ENCODE data around the gene CACNA2D1. TPM values are rescaled to one million over a fixed set of nuclear protein-coding genes. Genes with fewer than 3 reads are reported as not detected.
"Not testable (repeated sequence)": the region's sequence is repeated elsewhere in the genome, so short reads cannot be mapped to it uniquely, and the experiment has no call there.

The CACNA2D1 gene
- polyA plus RNA-seq, 1 donor: 105 TPM

DNA sequence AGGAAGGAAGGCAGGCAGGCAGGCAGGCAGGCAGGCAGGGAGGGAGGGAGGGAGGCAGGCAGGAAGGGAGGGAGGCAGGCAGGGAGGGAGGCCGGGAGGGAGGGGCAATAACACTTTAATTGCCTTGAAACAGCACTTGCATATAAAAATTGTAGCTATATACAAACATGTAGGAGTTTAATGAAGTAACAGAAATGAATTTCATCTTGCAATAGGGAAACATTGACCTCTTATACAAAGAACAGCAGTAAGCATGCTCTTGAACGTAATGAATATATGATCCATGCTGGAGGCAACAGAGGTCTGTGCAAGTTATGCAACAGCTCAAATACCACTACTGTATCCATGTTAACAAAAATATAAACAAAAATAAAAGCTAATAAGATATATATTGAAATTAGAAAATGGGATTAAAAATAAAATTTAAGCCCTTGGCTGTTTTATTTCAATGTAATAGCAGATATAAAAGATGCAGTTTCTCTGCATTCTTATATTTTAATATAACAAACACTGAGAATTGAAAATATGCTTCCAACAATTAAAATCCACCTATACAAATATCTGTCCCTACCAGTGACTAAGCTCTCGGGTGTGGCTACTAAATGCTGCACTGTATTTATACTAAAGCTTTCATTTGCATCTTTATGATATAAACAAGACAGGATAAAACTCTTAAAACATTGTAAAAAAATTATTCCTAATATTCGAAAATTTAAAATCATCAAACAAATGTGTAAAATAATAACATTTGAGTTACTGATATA, 50.3 kb downstream of the CACNA2D1 start:
- no peak for DNase-seq

DNA sequence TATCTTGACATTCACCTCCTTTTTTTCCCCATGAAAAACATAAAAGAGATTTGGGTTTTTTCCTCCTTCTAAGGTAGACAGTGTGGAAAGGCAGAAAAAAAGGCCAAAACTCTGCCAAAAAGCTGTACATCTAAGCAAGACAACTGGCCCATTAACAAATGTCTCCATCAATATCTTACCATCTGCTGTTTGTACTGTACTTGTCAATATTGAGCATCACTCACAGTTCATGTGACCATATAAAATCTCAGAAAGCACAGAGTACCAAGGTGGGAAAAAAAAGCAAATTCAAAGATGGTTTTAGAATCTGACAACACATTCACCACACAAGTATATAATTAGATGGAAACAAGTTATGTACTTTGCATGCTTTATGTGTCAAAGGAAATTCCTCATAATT, 52.6 kb downstream of the CACNA2D1 start:
- DNase-seq: no peak

DNA sequence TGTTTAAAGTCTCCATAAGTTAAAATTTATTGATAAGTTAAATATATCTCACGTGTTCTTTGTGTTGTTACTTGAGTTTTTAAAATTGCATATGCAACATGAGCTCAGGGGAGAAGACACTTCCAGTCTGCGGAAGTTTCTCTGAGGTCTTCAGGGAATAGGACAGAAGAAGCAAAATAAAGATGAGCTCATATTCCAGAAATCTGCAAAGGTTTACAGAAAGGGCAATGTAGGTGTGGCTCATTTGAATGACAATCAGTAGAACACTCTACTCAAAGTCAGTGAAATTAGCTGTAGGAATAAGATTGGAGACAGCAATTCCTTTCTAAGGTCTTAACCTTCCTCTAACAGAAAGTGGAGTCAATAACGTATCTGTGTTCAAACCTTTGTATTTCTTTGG, 53.7 kb downstream of the CACNA2D1 start:
- no peak for DNase-seq

DNA sequence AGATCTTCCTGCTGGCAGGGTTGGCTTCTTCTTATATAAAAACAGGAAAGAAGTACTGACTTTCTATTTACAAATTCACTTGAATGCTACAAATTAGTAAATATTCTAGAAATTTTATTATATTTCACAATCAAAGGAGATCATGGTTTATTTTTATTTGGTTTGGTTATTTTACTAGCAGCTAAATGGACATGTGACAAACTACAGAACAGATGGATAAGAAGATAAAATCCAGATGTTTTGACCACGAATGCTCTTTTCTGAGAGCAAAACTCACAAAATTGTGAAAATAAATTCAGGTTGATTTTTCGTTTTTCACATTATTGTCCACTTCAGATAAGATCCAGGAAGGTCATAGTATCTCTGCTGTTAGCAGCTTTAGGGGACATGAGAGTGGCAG, 55.4 kb downstream of the CACNA2D1 start:
- DNase-seq: no peak

DNA sequence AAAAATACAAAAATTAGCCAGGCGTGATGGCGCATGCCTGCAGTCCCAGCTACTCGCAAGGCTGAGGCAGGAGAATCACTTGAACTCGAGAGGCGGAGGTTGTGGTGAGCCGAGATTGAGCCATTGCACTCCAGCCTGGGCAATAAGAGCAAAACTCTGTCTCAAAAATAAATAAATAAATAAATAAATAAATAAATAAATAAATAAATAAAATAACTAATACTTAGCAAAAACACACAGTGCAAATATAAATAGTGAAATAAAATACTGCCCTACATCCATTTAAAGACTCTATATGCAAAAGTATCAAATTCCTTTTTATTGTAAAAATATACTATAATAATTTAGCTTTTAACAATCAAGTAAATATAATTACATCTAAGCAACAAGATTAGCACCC, 57.0 kb downstream of the CACNA2D1 start:
- not testable (repeated sequence) for DNase-seq

DNA sequence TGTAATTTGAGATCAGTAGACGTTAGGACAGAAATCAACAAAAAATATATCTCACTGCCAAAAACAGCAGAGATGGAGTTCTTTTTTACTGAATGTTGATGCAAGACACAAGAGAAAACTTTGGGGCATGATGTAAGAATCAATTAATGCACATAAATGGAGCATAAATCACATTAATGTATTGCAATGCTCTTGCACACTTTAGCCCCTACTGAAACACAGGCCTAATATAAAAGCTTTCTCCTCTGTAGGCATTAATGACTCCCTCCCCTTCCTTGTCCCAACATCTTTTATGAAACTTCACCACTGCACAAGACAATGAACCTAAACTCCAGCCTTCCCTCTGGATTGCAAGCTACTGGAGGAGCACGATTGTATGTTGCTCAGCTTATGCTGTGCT, 58.8 kb downstream of the CACNA2D1 start:
- DNase-seq: no peak

DNA sequence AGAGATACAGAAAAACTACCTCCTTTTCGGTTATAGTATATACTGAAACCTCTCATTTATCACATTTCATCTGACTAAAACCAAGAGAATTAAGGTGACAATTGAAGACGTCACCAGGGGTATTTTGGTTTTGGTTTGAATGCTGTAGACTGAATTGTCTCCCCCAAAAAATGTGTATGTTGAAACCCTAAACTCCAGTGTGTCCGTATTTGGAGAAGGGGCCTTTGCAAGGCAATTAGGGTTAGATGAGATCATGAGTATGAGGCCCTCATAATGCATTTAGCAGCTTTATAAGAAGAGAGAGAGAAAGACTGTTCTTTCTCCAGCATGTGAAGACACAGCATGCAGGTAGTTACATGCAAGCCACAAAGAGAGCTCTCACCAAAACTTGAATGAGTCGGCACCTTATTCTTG, 59.5 kb downstream of the CACNA2D1 start:
- no peak for DNase-seq

DNA sequence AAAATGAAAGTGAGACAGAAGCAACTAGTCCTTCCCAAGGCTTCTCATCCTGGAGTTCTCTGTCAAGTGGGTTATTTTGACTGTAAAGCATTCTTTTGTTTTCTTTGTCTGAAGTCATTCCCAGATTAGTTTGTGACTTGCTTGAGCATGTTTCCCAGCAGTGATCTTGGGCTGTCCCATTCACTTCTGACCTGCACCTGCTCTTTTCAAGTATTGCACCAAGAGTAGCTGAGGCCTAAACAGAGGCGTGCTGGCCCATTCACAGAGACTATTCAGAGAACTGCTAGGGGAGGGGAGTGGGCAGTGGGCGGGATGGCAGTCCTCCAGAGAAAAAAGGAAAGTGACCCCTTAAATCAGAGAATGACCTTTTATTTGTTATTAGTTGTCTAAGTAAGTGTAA, 61.3 kb downstream of the CACNA2D1 start:
- no peak for DNase-seq

DNA sequence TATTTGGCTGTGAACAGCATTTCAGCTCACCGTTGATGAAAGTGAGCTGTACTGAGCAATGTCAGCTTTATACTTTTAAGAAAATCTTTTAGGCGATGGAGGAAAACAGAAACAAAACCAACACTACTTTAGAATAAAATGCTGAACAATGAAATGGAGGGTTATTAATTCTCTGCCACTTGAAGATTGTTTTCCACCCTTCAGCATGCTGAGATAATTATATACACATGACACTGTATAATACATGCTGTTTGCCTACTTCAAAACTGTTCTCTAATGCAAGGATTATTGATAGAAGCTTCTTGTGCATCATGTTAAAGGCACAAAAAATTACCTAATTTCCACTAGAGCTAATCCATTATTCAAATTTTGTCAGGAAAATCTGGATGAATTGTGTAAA, 66.8 kb downstream of the CACNA2D1 start:
- DNase-seq: no peak

DNA sequence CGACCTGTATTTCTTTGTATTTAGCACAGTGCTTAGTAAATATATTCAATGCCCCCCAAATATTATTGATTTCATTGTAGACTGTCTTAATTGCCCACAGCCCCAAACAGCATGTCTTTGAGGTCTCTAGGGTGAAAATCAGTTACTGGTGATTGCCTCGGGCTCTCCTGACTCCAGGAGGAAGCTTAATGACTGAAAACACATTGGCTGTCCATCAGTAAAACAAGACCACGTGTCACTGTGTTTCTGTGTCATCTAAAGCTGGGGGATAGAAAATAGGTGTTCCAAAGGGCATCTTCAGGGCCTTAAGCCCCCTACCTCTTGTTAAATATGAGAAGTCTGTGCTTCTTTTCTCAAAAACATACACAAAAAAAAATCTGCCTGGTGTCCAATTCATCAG, 67.9 kb downstream of the CACNA2D1 start:
- DNase-seq: no peak

DNA sequence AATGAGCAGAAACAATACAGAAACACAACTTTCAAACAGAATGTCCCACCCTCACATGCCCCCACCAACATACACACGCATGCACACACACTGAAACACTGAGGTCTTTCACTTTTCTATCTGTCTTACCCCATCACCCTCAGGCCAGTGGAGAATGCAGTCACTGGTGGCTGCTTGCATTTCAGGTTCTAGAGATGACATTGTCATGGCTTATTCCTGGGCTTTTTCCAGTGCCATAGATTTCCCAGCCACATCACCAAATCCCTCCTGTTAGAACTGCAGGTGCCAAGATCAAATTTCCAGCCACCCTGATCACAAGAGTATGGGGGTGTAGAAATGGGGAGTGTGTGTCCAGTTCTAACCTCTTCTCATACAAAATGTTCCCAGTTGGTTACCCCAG, 68.4 kb downstream of the CACNA2D1 start:
- DNase-seq: no peak

DNA sequence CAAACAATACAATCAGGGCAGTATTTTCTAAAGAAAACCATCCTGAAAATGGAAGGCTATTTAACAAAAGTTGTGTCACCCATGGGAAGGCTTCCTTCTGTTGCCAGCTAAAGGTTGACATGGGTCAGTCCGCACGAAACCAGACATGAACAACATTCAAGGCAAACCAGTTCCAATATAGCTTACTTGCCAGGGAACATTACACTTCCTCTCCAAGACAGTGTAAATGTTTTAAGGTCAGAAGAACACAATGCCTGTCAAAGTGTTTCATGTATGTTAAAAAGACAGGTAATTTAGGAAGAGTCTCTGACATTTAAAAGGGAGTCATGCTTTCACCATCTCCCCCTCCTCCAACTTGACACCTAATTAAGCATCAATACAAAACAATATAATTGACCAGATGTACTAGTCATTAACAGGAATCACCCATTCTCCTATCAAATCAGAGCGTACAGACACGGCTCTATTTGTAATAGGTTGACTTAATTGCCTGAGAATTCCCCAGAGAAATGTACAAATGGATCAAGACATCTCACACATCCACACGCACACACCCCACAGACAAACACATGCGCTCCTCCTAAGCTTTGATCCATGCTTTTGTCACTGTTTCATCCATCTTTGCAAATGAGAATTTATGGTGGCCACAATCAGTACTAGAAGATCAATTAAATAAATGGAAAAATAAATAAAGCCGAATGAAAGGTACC, 69.5 kb downstream of the CACNA2D1 start:
- no peak for DNase-seq

DNA sequence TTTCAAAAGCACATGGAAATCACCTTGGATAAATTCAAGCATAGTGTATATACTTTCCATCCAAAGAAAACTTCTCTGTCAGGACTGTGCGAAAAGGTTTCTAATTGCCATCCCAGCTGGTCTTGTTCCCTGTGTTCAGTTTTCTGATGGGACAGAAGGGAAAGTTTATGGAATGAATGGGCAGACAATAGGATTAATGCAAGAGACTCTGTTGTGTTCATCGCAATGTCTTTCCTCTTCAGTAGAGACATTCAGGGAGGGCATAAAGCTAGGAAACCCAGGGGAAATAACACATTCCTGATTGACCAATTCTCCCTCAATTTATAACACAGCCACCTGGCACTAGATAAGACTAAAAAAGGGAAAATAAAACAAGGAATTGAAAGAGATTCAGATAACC, 78.9 kb downstream of the CACNA2D1 start:
- DNase-seq: no peak

DNA sequence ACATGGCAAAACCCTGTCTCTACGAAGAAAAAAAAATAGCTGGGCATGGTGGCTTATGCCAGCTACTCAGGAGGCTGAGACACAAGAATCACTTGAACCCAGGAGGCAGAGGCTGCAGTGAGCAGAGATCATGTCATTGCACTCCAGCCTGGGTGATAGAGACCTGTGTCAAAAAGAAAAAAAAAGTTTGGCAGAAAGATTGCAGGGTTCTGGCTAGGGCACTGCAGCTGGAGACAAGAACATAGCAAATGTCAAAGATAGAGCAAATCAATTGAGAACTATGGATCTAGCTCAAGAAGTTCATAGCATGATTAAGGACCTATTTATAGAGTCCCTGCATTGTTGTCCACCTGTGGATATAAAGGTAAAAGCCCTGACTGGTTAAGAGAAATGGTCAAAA, 79.5 kb downstream of the CACNA2D1 start:
- DNase-seq: no peak

DNA sequence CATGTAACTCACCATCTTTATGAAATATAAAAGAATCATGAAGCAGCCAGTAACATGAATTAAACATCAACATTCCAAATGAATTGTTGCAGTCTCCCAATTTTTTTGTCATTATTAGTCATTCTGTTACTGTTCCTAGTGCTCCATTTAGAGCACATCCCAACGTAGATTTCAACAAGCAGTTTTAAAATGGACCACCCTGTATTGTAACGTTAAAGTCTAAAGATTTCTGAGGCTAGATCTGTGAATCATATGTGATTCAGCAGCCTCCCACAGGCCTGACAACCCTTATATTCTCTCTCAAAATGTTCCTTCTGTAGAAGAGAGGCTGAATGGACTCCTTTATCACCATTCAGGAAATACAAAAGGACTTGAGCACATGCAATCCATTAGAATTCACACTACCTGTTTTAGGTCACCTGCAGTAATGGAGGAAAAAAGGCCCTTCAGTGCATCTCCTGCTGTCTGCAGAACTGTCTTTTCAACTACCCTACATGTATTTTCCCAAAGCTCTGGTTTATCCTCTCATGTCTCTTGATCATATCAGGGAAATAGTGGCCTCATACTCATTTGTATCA, 81.4 kb downstream of the CACNA2D1 start:
- DNase-seq: no peak

DNA sequence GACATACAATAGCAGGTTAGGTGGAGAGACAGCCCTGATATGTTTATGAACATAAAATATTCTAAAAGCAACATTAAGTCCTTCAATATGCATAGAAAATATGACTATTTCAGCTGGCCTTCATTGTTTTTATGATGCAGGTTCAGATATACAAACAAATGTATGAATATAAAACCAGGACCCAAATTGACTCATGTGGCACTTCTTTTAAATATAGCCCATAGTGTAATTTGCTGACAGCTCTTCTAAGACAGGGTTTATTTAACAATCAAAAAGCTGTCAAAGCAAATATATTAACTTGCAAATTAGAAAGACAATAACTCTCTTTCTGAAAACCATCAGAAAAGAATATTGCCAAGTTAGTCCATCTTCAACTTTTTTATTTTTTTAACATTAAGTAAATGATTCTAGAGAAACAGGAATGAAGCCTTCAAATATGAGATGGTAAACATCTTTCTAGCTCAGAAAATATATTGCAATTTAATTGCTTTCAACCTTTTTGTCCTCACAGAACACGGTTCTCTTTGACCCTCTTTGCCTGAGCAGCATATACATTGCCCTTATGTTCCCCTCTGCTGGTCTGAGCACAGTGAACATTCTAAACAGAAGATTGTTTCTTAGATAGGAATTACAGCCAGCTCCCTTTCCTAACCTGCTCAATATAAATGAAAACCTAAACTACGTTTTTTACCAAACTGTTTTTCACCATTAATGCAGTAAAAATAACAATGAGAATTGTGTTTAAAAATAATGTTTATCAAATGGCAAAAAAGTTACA, 82.8 kb downstream of the CACNA2D1 start:
- no peak for DNase-seq

DNA sequence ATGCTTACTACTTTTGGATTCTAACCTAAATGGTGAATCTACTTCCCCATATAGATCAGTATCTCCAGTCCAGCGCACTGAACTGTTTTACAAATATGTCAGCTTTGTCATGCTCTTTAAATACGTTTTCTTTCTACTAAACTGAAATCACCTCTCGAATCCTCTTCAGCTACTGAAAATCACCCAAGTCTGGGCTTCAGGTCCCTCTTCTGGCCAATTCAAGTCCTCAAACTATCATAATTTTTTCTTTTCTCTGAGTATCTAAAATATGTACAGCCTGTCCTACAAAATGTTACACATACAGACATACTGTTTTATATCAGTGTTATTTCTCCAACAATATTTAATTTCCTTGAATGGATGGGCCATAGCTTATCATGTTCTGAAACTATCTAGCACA, 84.2 kb downstream of the CACNA2D1 start:
- no peak for DNase-seq

DNA sequence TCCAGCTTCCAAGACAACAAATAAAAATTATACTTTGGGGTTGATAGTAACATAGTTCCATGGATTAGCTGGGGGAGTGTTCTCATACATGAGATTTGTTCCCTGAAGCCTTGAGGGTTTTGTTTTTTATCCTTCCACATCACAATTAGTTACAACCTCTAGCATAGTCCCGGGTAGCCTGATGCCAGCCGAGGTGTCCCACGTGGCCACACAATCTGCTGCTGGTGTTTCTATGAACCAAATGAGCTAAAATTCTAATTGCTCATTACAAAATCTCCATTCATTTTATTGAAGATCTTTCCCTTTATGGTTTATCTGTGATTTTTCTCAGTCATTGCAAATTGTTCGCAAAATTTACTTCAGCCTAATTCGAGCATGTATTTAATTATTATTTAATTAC, 84.7 kb downstream of the CACNA2D1 start:
- no peak for DNase-seq

DNA sequence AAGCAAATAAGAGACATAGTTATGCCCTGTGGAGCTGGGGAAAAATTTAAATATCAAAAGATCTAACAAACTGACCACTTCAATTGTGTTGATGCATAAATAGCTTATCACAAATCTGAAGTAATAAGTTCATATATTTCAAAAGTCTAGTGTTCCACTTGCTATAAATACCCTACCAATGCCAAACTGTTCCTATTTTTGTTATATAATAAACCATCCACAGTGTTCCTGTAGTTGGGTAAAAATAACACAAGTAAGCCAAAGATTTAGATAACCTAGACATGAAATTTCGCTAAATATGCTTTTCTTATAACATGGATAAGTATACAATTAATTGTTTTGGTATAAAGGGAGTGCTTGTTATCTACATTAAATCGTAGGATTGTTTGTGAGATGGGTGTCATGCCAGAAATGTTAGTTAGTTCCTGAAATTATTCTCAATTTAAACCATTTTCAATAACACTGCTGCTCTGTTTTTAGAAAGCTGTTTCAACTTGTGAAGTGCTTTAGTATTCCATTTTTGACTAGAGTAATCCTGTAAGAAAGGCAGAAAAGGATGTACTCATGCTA, 85.5 kb downstream of the CACNA2D1 start:
- no peak for DNase-seq

DNA sequence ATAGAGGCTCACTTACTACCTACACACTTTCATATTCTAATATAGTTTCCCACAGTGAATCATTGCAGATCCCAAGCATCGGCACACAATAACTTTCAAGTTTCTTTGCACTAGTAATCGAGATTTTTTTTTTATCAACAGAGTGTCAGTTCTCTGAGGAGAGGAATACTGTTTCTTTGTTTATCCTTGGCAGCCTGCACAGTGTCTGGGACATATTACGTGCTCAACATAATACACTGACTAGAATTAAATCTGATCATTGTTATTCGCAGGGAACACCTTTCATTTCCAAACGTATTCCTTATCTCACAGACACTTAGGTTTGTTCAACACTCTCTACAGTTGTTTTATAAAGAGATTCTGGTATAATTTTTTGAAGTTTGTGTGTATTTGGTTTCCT, 95.3 kb downstream of the CACNA2D1 start:
- no peak for DNase-seq

DNA sequence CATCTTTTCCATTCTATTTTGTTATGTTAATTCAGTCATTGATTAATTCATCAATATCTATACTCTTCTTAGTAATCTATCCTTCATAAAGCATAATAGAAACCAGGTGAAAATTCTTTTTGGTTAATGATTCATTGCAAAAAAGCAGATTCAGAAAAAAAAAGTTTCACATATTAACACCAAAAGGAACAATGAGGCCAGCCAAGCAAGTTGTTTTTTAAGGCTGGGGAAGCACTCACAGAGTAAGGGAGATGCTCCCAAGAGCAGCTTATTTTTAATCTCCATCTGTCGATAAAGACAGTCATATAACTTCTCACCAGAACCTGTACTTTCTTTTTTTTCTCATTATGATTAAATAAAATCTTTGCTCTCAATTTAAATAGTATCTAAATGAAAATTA, 95.8 kb downstream of the CACNA2D1 start:
- DNase-seq: no peak

DNA sequence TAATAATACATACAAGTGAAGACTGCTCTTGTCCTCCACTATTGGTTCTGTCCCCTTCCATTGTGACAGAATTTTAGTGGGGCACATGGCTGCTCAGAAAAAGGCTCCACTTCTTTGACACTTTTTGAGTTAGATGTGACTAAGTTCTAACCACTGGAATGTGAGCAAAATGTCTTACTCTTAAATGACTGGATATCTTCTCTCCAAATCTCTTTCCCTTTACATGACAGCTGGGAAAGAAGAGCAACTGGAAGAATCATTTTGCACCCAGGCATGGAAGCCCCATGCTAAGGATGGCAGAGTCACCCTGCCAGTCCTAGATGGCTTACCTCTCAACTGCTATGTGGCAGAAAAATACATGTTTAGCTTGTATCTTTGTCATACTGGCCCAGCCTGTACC, 97.7 kb downstream of the CACNA2D1 start:
- no peak for DNase-seq

DNA sequence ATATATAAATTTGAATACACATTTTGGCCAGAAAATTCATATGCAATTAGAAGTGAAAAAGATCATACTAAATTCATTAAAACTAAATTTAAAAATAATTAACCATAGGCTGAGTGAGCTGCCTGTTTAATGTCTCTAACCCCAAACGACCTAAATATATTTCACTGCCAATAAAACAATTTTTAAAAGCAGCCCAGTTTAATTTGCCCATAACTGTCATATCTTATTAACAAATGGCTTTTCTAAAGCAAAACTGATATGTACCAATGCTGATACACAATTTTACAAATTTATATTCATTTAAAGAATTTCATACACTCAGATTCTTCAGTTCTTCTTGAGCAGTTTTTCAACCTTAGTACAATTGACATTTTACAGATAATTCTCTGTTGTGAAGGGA, 99.9 kb downstream of the CACNA2D1 start:
- no peak for DNase-seq

Measured in hindlimb muscle (tissue), 1 donor.